Measurements from ENCODE around the gene EML2.

GRCh38 chr19:45643927-45644771 is 5.0 kb upstream of the EML2 start:
- no peak for TF ChIP-seq CTCF (conservative IDR thresholded peaks at IDR 0.05; ENCODE audit: low read depth, low read length)
- no peak for TF ChIP-seq EZH2phosphoT487 (IDR thresholded peaks at IDR 0.05; ENCODE audit: borderline replicate concordance, low read length)
